ENCODE data around the gene STIM1.

Gene STIM1

GRCh38 chr11:3831378-3832239 is 23.9 kb upstream of the STIM1 start:
- FAIRE-seq, result no peak

- no peak for FAIRE-seq
Measured at GRCh38 chr11:3832816-3833215, 22.6 kb upstream of the STIM1 start.

GRCh38 chr11:3833449-3833848 is 22.0 kb upstream of the STIM1 start:
- no peak for FAIRE-seq

- FAIRE-seq, result no peak
Measured at GRCh38 chr11:3834349-3834663, 21.2 kb upstream of the STIM1 start.

DNA sequence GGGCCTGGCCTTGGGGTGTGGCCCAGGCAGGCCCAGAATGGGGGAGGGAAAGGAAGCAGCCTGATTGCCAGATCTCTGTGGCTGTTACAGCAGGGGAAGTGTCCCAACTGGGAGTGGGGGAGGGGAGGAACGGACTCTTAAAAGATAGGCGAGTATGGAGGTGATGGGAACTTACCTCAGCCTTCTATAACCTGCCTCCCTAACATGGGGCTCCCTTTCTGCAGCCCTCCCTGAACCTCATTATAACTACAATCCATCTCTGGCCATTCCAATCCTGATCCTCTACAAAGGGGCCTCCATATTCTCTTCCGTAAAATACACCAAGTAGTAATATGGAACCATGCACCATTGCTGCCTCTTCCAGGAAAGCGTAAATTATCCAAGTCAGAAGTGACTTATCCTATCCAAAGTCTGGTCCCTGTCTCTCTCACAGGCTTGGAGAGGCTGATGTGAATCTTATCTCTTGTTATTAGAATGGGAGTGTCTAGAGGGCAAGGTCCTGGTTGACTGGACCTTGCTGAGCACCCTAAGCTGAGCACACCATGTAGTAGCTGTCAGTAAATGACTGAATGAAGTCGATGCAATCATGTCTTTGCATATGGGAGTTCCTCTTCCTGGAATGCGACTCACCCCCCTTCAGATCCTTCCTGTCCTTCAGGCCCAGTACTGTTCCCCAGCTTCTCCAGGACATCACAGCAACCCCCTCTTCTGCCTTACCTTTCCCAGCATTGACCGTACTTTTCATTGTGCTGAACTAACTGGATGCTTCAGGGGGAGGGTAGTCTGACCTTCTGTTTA is 20.6 kb upstream of the STIM1 start:
- no peak for FAIRE-seq

- no peak for FAIRE-seq
Measured at GRCh38 chr11:3835751-3836150, 19.7 kb upstream of the STIM1 start.

DNA sequence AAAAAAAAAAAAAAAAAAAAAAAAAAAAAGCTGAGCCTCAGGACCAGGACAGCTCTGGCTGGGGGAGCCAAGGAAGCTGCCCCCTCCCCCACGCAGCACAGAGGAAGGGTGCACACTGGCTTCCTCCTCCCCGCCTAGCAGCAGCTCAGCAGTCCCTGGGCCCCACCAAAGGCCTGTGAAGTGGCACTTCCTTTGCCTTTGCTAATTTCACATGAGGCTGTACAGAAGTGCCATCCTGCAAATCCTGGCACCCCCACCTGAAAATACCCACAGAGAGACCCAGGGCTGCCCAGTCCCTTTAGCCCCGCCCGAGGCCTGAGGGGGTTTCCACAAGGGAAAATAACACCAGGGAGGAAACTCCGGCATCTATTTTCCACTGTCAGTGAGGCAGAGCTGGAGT is 18.6 kb upstream of the STIM1 start:
- no peak for FAIRE-seq

- no peak for FAIRE-seq
Measured at GRCh38 chr11:3837793-3838192, 17.7 kb upstream of the STIM1 start.

- no peak for FAIRE-seq
Measured at GRCh38 chr11:3838504-3838903, 17.0 kb upstream of the STIM1 start.

GRCh38 chr11:3840004-3840869 is 15.2 kb upstream of the STIM1 start:
- no peak for FAIRE-seq

DNA sequence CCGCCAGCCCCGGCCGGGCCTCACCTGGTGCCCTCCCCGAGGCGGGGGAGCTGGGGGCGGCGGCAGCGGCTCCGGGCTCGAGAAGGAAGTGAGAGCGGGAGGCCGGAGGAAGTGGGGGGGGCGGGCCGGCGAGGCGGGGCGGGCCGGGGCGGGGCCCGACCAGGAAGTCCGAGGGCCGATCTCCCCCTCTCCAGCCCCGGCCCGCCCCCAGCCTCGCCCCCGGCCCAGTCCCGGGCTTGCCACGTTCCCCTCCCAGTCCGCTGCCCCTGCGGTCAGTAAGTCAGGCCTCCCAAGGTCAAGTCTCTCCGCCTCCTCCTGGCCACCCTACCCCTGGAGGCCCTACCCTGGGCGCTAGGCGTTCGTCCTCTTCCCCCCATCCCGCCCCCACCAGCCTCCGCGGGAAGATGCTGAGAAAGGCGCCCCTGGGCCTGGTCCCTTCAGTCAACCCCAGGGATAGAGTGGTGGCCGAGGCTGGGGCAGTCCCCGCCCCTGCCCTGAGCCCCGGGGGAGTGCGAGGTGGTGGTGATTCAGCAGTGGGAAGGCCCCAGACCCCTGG is 14.5 kb upstream of the STIM1 start, which contains the start of gene RHOG:
TSS of gene RHOG (minus strand) at position 90 of the 556 bp plus-strand sequence. CDS start 12,821 bp downstream, outside the sequence.
- FAIRE-seq, result no peak

DNA sequence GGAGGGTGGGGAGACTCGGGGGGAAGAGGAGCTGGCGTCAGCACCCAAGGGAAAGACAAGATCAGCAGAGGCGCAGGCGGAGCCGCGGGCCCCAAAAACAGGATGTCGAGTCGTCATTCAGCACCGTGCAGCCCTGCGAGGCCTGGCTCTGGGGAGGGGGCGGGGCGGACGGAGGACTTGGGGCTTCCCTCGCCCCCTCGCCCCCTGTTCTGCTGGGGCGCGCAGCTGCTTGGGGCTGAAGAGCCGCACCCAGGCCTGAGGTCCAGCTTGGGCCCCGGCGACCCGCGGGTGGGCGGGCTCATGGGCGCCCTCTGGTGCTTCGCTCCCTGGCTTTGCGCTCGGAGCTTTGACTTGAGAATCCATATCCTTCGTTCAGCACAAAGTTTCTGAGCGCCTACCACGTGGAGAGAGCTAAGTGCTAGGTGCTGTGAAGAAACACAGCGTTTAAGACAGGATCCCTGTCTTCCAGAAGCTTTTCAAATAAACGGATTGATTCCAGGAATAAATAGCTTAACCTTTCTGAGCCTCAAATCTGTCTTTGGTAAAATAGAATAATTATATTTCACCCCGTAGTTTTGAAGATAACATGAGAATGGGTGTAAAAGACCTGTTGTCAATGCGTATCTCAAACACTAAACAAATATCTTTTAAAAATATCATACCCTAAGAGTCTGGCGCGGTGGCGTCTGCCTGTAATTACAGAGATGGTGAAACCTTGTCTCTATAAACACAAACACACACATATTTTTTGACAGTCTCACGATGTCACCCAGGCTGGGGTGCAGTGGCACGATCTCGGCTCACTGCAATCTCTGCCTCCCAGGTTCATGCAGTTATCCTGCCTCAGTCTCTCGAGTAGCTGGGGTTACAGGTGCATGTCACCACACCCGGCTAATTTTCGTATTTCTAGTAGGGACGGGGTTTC is 13.8 kb upstream of the STIM1 start:
- no peak for FAIRE-seq

DNA sequence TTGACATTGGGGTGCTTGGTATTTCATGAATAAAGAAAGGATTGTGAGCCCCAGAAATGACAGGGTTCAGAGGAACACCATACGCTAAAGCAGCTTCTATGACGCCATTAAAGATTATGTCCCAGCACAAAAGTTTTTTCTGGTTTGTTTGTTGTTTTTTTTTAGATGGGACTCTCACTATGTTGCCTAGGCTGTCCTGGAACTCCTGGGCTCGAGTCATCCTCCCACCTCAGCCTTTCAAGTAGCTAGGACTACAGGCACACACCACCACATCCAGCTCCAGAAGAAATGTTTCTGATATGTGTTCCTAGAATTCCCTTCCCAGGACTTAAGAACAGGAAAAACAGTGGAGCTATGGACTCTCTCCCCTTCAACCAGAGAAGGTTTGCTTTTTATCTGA is 12.1 kb upstream of the STIM1 start:
- no peak for FAIRE-seq

GRCh38 chr11:3845246-3845645 is 10.2 kb upstream of the STIM1 start:
- FAIRE-seq, result no peak

DNA sequence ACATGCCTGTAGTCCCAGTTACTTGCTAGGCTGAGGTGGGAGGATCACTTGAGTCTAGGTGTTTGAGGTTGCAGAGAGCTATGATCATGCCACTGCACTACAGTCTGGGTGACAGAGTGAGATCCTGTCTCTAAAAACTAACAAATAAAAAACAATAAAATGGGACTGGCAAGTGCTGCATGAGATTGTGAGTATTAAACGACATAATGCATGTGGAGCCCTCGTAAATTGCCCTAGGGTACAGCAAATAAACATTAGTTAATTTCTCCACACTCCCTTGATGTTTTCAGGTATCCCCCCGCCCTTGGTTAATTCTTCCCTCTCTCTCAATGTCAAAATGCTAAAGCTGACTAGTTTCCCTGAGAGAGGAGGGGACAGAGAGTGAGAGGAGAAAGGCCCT is 9.8 kb upstream of the STIM1 start:
- no peak for FAIRE-seq

DNA sequence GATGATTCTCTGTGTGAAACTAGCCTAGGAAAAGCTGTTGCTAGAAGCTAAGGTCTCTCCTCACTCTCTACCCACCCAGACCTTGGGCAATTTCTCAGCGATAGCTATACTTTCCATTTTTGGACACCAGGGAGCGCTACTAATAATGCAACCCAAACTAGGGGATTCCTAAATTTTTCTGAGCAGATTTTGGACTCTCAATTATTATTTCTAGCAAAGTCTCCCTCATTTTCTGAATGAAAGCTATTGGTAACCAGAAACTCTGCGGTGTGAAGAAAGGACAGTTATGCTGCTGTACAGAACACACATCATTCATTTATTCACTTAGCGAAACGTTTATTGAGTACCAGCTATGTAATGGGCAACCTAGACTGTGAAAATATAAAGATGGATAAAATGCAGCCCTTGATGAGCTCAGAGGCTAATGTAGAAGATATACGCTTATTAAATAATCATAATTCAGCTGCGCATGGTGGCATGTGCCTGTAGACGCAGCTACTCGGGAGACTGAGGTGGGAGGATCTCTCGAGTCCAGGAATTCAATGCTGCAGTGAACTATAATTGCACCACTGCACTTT is 6.1 kb upstream of the STIM1 start:
- peak; percentile 93 for FAIRE-seq

GRCh38 chr11:3853545-3853842 is 2.0 kb upstream of the STIM1 start:
- no peak for FAIRE-seq

DNA sequence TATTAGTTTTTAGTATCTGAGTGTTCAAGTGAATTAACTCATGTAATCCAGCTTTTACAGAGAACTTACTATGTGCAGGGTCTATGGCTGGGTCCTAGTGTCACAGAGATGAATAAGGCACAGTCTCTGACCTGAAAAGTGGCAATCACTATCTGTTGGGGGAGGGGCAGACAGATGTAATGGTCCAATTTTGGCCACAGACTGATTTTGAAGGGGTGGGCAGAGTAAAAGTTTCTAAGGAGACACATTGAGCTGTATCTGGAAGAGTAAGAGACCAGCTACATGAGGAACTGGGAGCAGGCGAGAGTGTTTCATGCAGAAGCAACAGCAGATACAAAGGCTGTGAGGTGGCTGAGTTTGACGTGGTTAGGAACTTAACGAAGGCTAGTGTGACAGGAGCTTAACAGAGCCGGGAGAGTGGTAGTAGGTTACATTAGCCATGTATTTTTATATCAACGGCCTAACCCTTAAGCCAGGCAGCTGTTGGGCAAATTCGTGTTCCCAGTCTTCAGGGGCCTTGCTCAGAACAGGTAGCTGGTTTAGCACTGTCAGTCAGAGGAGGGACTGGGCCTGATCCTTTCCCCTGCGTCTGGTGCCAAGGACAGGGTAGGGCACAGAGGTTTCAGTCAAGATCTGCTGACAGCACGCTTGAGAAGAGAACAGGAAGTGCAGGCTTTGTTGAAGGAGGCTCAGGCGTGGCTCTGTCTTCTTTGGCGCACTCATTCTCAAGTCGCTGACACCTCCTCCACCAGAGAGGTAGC is 1.4 kb upstream of the STIM1 start:
- no peak for FAIRE-seq

GRCh38 chr11:3854660-3854976 is 846 bp upstream of the STIM1 start:
- FAIRE-seq, result no peak

- no peak for FAIRE-seq
Measured at GRCh38 chr11:3855808-3856491, 486 bp downstream of the STIM1 start.

All from G401.6 (cell line).